H7 (cell line): ENCODE data around the gene TULP1. TPM values are rescaled to one million over a fixed set of nuclear protein-coding genes. Genes with fewer than 3 reads are reported as not detected.

Experiments used
- DNase-seq: peaks from one replicate; pipeline ENCODE4 v3.0.0; 2012
- H3K27me3 ChIP-seq: 2 replicates; pipeline ENCODE4 v1.6.0; 2011; ENCODE audit warnings: mild to moderate bottlenecking, low read length; ENCODE audit not compliant: control insufficient read depth, insufficient read depth
- H3K36me3 ChIP-seq: replicated peaks from 2 replicates; pipeline ENCODE4 v1.5.1; 2011; ENCODE audit warnings: low read length; ENCODE audit not compliant: control insufficient read depth, insufficient read depth
- H3K4me3 ChIP-seq: 2 replicates; pipeline ENCODE4 v1.5.1; 2011; ENCODE audit warnings: low read depth, mild to moderate bottlenecking, control low read depth, low read length, moderate library complexity; ENCODE audit not compliant: insufficient read depth
- total RNA-seq: library from RNA; depleted of rRNA; stranded (reverse); fragments of >200 nt; shearing (Covaris generic); gene quantifications from 2 replicates; pipeline ENCODE4 v1.2.3, GENCODE V29; 2014; rRNA removed

Gene TULP1
- total RNA-seq, 1 experiment from 2014 or later: 1.3 TPM

- DNase-seq: no peak
- H3K4me3 ChIP-seq: no peak overlapping the region
- peaks cover 2% of the 10 kb centered on the region for H3K27me3 ChIP-seq
- peaks cover 3% of the 10 kb centered on the region for H3K36me3 ChIP-seq
These were observed 58.1 kb downstream of the TULP1 start for GRCh38 chr6:35454391-35455110.

GRCh38 chr6:35453236-35453635, 59.5 kb downstream of the TULP1 start:
- no peak for DNase-seq
- H3K36me3 ChIP-seq: no peaks in the 10 kb centered on the region; the same call in 1 of the 2 replicates
- no peak overlapping the region for H3K4me3 ChIP-seq
- H3K27me3 ChIP-seq: peaks cover 2% of the 10 kb centered on the region

DNA sequence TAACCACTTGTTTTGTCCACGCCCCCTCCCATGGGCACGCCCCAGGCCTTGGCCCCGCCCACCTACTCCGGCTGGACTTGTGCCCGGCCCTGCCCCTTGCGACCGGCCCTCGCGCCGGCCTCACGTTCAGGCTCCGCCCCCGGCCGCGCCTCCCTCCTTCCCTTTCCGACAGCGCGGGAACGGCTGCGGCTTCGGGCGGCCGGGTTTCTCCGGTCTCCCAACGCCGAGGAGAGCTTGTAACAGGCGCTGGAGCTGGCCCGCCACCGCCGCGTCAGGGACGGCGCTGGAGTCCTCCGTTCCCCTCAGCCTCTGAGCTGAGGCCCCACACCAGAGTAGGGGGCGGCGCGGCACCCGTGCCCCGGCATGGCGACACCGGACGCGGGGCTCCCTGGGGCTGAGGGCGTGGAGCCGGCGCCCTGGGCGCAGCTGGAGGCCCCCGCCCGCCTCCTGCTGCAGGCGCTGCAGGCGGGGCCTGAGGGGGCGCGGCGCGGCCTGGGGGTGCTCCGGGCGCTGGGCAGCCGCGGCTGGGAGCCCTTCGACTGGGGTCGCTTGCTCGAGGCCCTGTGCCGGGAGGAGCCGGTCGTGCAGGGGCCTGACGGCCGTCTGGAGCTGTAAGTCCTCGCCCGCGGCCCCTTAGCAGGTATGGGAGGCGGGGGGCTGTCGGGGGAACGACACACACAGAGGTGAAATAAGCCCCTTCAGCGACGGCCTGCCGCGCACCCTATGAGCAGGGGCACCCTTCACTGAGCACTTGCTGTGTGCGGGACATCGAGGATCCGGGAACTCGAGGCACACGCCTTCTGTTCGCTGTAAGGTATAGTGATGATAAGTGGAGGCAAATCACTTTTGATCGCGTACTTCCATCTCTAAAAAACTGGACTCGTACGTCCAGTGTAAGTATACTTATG, 60.3 kb downstream of the TULP1 start, which contains the start of gene FANCE:
Gene FANCE (plus strand): TSS at position 156 of the 908 bp plus-strand sequence. CDS start 208 bp downstream, at position 364.
- Histone ChIP-seq H3K27me3 (peaks cover 2% of the 10 kb centered on the region), H3K36me3 (no peaks in the 10 kb centered on the region; the same call in 1 of the 2 replicates), H3K4me3 (peak within 1 kb of the TSS; percentile 64)
- peak; percentile 99 for DNase-seq

DNA sequence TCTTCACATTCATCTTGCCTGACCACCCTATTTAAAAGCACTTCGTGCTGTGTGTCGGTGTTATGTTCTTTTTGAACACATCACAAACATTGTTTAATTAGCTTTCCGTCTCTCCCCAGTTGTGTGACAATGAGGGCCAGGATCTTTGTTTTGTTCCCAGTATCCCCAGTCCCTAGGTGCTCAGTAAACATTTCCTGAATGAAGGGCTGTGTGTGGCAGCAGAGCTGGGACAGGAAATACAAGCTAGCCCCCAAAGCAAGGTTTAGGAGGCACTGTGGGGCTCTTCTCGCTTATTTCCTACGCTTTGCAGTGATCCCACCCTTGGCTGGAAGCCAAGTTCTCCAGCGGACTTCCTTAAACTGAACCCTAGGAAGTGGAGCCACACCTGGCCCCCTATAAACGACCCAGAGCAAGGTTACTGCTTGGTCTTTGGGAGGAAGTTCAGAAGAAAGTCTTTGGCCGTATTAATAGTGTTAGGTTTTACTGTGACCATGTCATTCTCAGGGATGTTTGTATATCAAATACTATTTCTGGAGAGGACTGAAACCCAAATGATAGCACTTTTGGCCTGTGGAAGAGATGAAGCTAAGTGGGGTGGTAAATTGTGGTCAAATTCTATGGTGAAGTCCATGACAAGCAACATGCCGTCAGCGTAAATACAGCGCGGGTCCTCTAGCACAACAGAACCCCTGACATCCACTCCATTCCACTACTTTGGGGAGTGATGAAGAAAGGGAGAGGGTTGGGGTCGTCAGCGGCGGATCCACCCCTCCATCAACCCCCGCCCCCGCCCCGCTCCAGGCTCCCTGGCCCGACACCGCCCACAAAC, 61.1 kb downstream of the TULP1 start:
- Histone ChIP-seq H3K4me3 (peak overlapping the region; percentile 19; the same call in 1 of the 2 replicates), H3K27me3 (peaks cover 2% of the 10 kb centered on the region), H3K36me3 (no peaks in the 10 kb centered on the region; the same call in 1 of the 2 replicates)
- no peak for DNase-seq

- Histone ChIP-seq H3K36me3 (no peaks in the 10 kb centered on the region), H3K27me3 (peaks cover 2% of the 10 kb centered on the region), H3K4me3 (no peak overlapping the region)
- DNase-seq: peak; percentile 87
These were observed 63.3 kb downstream of the TULP1 start for GRCh38 chr6:35449287-35449881.

DNA sequence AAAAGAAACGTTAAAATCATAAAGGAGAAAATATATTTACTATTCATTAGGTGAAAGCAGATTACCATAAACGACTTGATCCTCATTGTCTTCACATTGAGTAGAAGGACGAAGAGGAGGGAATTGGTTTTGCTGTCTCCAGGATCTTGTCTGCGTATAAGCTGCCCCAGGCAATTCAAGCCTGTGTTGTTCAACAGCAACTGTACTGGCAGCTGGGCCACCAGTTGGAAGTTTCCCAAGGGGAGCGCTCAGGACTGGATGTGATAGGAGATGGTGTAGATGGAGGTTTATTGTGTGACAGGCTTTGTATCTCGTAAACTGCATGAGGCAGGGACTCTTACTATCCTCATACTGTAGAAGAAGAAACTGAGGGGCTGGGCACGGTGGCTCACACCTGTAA, 64.5 kb downstream of the TULP1 start:
- peaks cover 2% of the 10 kb centered on the region for H3K27me3 ChIP-seq
- no peaks in the 10 kb centered on the region for H3K36me3 ChIP-seq
- no peak for DNase-seq
- H3K4me3 ChIP-seq: no peak overlapping the region

Other genes with a start within 250 kb of the TULP1 start
- 6.5 and 10.1 TPM in 2 replicates for gene DEF6, start 215.1 kb downstream of the TULP1 start, total RNA-seq
- gene PPARD, start 170.3 kb downstream of the TULP1 start, total RNA-seq: 1.9 and 3.2 TPM in 2 replicates
- 18.7 and 22.8 TPM in 2 replicates for gene FANCE, start 60.6 kb downstream of the TULP1 start, total RNA-seq
- gene RPL10A, start 44.5 kb downstream of the TULP1 start, total RNA-seq: 2,080 and 2,249 TPM in 2 replicates
- gene TEAD3, start 15.8 kb downstream of the TULP1 start, total RNA-seq: 17.6 and 18.0 TPM in 2 replicates
- 13.2 and 15.0 TPM in 2 replicates for gene FKBP5, start 176.0 kb upstream of the TULP1 start, total RNA-seq
- gene ARMC12, start 224.1 kb upstream of the TULP1 start, total RNA-seq: 0.94 and 3.0 TPM in 2 replicates